ENCODE data around the gene IPO13.

- no peak for TF ChIP-seq CTCF (IDR thresholded peaks at IDR 0.05; ENCODE audit: low read depth, low read length)
- TF ChIP-seq EZH2phosphoT487 (IDR thresholded peaks at IDR 0.05; ENCODE audit: low read depth): no peak
Observed at GRCh38 chr1:43933386-43934100, 13.2 kb upstream of the IPO13 start, which contains the start of gene ARTN.

All from OCI-LY3 (cell line).